HCT116 (cell line): ENCODE measurements around the gene PRRT1B. TPM values are rescaled to one million over a fixed set of nuclear protein-coding genes. Genes with fewer than 3 reads are reported as not detected.

Source experiments
- ATAC-seq: fragments of 200-7000 bp; cut with Tn5 transposase; 2 replicates; pipeline ENCODE4 v1.9.1; 2020; ENCODE audit warnings: mild to moderate bottlenecking, moderate library complexity
- BruUV-seq: library from RNA; stranded (reverse); fragments of 400-500 nt; replicated peaks from 2 replicates; lab custom pipeline; 2021; lab: Mats Ljungman, UMichigan
- CTCF ChIA-PET: fragments of 300-600 bp; sonication (Branson Sonifier 250); formaldehyde crosslinking; loops from one replicate; lab custom pipeline; 2021; ENCODE audit warnings: antibody characterized with exemption; lab: Charles Lee
- POLR2A ChIA-PET: fragments of 300-600, 350-600 bp; sonication (Branson Sonifier 250); formaldehyde crosslinking; loops from one replicate; lab custom pipeline; 2021; ENCODE audit warnings: antibody characterized with exemption; lab: Charles Lee
- RAD21 ChIA-PET, 2 experiments: fragments of 300-600 bp; sonication (Branson Sonifier 250); formaldehyde crosslinking; loops; one replicate each; lab custom pipeline; 2023; ENCODE audit warnings: low total read pairs in 2 of 2; ENCODE audit not compliant: uncharacterized antibody in 2 of 2, unreplicated experiment in 2 of 2, low non-redundant PET in 1 of 2; lab: Charles Lee
- DNase-seq: peaks from one replicate; pipeline ENCODE4 v3.0.0-alpha.2; 2010; ENCODE audit warnings: low read depth, low spot score
- H2AFZ ChIP-seq: fragments of 200-600 bp; shearing (Covaris generic), sonication (generic); 2 replicates; pipeline ENCODE4 v1.6.1; 2017; ENCODE audit warnings: low read depth, mixed run types, mixed read lengths, antibody characterized with exemption, low read length; ENCODE audit not compliant: poor library complexity, severe bottlenecking
- H3K27ac ChIP-seq: 2 replicates; pipeline ENCODE4 v1.5.1; 2012; ENCODE audit warnings: low read depth, low read length
- H3K27me3 ChIP-seq: fragments of 200-600 bp; sonication (generic); 2 replicates; pipeline ENCODE4 v1.6.1; 2016; ENCODE audit warnings: mixed run types, low read length, mixed read lengths; ENCODE audit not compliant: insufficient read depth
- H3K36me3 ChIP-seq, 2 experiments: fragments of 200-500 bp in 1 of 2; fragments of 200-600 bp in 1 of 2; sonication (Bioruptor generic) in 1 of 2; sonication (generic) in 1 of 2; 2 replicates each; pipeline versions ENCODE4 v1.5.1 to v1.6.1; 2014 to 2016; ENCODE audit warnings: low read length in 2 of 2, inconsistent platforms in 1 of 2, mixed read lengths in 1 of 2, mixed run types in 1 of 2; ENCODE audit not compliant: insufficient read depth in 2 of 2, control insufficient read depth in 1 of 2
- H3K4me1 ChIP-seq, 2 experiments: fragments of 200-600 bp in 1 of 2; sonication (generic) in 1 of 2; 2 replicates each; pipeline versions ENCODE4 v1.5.1 to v1.6.1; 2012 to 2017; ENCODE audit warnings: low read length in 2 of 2, inconsistent platforms in 1 of 2, mild to moderate bottlenecking in 1 of 2, mixed read lengths in 1 of 2, mixed run types in 1 of 2, moderate library complexity in 1 of 2; ENCODE audit not compliant: insufficient read depth in 2 of 2, control insufficient read depth in 1 of 2
- H3K4me2 ChIP-seq: fragments of 200-600 bp; sonication (generic); 2 replicates; pipeline ENCODE4 v1.6.1; 2017; ENCODE audit warnings: mixed run types, low read length, mixed read lengths
- H3K4me3 ChIP-seq, 2 experiments: fragments of 200-600 bp in 1 of 2; sonication (generic) in 1 of 2; replicated peaks in 1 of 2; 2 replicates each; pipeline ENCODE4 v1.5.1; 2011 to 2016; ENCODE audit warnings: low read length in 2 of 2, control low read depth in 1 of 2, low read depth in 1 of 2, mild to moderate bottlenecking in 1 of 2, mixed read lengths in 1 of 2, mixed run types in 1 of 2
- H3K79me2 ChIP-seq: fragments of 200-600 bp; sonication (generic); 2 replicates; pipeline ENCODE4 v1.6.1; 2017; ENCODE audit warnings: mild to moderate bottlenecking, mixed run types, low read length, moderate library complexity, mixed read lengths; ENCODE audit not compliant: insufficient read depth
- H3K9ac ChIP-seq: fragments of 200-600 bp; sonication (generic); 2 replicates; pipeline ENCODE4 v1.6.1; 2016; ENCODE audit warnings: low read length, mixed read lengths
- H3K9me2 ChIP-seq: fragments of 200-600 bp; sonication (generic), shearing (Covaris generic); 2 replicates; pipeline ENCODE4 v1.6.1; 2017; ENCODE audit warnings: mixed run types, mild to moderate bottlenecking, moderate library complexity; ENCODE audit not compliant: insufficient read depth
- H3K9me3 ChIP-seq, 2 experiments: fragments of 200-500 bp in 1 of 2; fragments of 200-600 bp in 1 of 2; sonication (Bioruptor generic) in 1 of 2; sonication (generic) in 1 of 2; 2 replicates each; pipeline ENCODE4 v1.6.1; 2014 to 2017; ENCODE audit warnings: low read length in 2 of 2, mixed read lengths in 2 of 2, inconsistent platforms in 1 of 2, low read depth in 1 of 2, mild to moderate bottlenecking in 1 of 2, mixed run types in 1 of 2, moderate library complexity in 1 of 2; ENCODE audit not compliant: control insufficient read depth in 1 of 2, insufficient read depth in 1 of 2
- H4K20me1 ChIP-seq: fragments of 200-600 bp; sonication (generic), shearing (Covaris generic); 2 replicates; pipeline ENCODE4 v1.6.1; 2017; ENCODE audit warnings: mixed run types, mild to moderate bottlenecking, moderate library complexity; ENCODE audit not compliant: insufficient read depth
- EGR1 ChIP-seq: IDR thresholded peaks from 2 replicates; pipeline ENCODE4 v1.6.1; 2012; ENCODE audit warnings: low read depth
- ELF1 ChIP-seq: IDR thresholded peaks from 2 replicates; pipeline ENCODE4 v1.6.1; 2012; ENCODE audit warnings: low read depth, borderline replicate concordance
- EZH2phosphoT487 ChIP-seq: fragments of 200-600 bp; IDR thresholded peaks from 2 replicates; pipeline ENCODE4 v1.6.1; 2018; ENCODE audit warnings: antibody characterized with exemption, borderline replicate concordance
- FOSL1 ChIP-seq: IDR thresholded peaks from 2 replicates; pipeline ENCODE4 v1.6.1; 2012; ENCODE audit warnings: low read depth
- JUND ChIP-seq: IDR thresholded peaks from 2 replicates; pipeline ENCODE4 v1.6.1; 2012
- POLR2AphosphoS5 ChIP-seq: IDR thresholded peaks from 2 replicates; pipeline ENCODE4 v1.6.1; 2011; ENCODE audit warnings: mild to moderate bottlenecking, low read depth, low read length, moderate library complexity
- SIN3A ChIP-seq: IDR thresholded peaks from 2 replicates; pipeline ENCODE4 v1.6.1; 2012; ENCODE audit warnings: low read depth
- SRF ChIP-seq: IDR thresholded peaks from 2 replicates; pipeline ENCODE4 v1.6.1; 2012; ENCODE audit warnings: low read depth
- ZNF274 ChIP-seq: fragments of 200-500 bp; sonication (Bioruptor generic); IDR thresholded peaks from 2 replicates; pipeline ENCODE4 v1.6.1; 2014; ENCODE audit warnings: mild to moderate bottlenecking, low read depth, low read length, inconsistent platforms
- intact Hi-C: fragments of 100-400 bp; cut with micrococcal nuclease; formaldehyde crosslinking; loops from 2 replicates; pipeline ENCODE4 v1.10.0; 2022
- total RNA-seq: library from RNA; stranded (reverse); gene quantifications from one replicate; pipeline ENCODE4 v1.2.1, GENCODE V29; 2021; ENCODE audit not compliant: unreplicated experiment
- TF ChIP-seq, protein P1 (sequence below), 3 experiments: fragments of 200-600 bp in 1 of 3; sonication (generic) in 1 of 3; IDR thresholded peaks in 2 of 3; conservative IDR thresholded peaks in 1 of 3; 2 replicates each; pipeline ENCODE4 v1.5.1; 2012 to 2017; ENCODE audit warnings: low read depth in 2 of 3, low read length in 2 of 3, antibody characterized with exemption in 1 of 3, borderline replicate concordance in 1 of 3, control low read depth in 1 of 3, mild to moderate bottlenecking in 1 of 3, mixed read lengths in 1 of 3, mixed run types in 1 of 3, moderate library complexity in 1 of 3; ENCODE audit not compliant: insufficient read depth in 1 of 3
- TF ChIP-seq, protein P2 (sequence below): IDR thresholded peaks from 2 replicates; pipeline ENCODE4 v1.6.1; 2012
- TF ChIP-seq, protein P3 (sequence below): IDR thresholded peaks from 2 replicates; pipeline ENCODE4 v1.6.1; 2012

Gene PRRT1B
- total RNA-seq, 1 experiment from 2014 or later = not detected

DNA sequence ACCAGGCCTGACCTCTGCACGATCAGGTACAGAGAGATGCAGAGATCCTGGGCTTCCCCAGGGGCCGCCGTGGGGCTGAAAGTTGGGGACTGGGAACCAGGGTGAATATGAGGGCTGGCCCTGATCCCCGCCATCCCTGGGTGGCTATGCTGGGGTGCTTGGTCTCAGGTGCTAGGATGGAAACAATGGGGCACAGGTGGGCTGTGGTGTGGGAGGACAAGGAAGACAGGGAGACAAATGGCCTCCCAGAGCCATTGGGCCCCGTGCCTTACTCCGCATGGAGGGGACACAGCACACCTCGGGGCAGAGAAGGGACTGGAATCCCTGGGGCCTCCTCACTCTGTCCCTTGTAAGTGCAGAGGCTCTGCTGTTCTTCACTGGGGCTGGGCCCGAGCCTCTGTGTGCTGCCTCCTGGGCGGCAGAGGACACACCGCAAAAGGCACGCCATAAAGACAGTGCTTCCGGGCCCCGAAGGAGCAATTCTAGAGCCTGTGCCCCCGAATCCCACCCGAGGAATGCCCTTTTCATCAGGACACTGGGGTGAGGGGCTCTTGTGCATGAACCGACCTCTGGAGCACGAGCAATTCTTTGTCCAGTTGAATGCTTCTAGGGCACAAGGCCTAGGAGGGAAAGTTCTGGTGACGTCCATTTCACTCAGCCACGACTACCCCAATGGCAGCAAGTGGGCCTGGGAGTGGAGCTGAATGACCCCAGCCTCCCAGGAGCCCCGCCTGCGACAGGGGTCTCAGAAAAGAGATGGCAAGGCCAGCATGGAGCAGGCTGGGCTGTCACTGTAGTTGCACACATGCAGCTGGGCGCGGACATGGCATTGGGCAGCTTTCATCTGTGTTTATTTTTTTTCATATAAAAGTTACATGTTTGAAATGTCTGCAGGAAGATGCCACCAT, 30.9 kb downstream of the PRRT1B start:
- H3K36me3 ChIP-seq = peaks cover 0 to 3% of the 10 kb centered on the region in 2 experiments; a peak in 2 of 4 replicates
- no peak for DNase-seq
- ATAC-seq = no peak
- no peak overlapping the region for H3K4me3 ChIP-seq
- no peak overlapping the region for H3K9ac ChIP-seq
- no peak overlapping the region for H3K4me2 ChIP-seq
- H4K20me1 ChIP-seq = no peaks in the 10 kb centered on the region
- no peaks in the 10 kb centered on the region for H3K79me2 ChIP-seq
- H3K27me3 ChIP-seq = no peaks in the 10 kb centered on the region
- ChIA-PET POLR2A (no interaction called here), CTCF (no interaction called here), RAD21 (no interaction called here)
- H3K27ac ChIP-seq = no peak overlapping the region
- BruUV-seq = no TSS peak
- H3K9me2 ChIP-seq = no peaks in the 10 kb centered on the region
- intact Hi-C loops = no loop called here
- no peaks in the 10 kb centered on the region for H3K9me3 ChIP-seq
- TF ChIP-seq JUND = no peak
- no peak for TF ChIP-seq ZNF274
- TF ChIP-seq SIN3A = no peak
- TF ChIP-seq, protein P1, sequence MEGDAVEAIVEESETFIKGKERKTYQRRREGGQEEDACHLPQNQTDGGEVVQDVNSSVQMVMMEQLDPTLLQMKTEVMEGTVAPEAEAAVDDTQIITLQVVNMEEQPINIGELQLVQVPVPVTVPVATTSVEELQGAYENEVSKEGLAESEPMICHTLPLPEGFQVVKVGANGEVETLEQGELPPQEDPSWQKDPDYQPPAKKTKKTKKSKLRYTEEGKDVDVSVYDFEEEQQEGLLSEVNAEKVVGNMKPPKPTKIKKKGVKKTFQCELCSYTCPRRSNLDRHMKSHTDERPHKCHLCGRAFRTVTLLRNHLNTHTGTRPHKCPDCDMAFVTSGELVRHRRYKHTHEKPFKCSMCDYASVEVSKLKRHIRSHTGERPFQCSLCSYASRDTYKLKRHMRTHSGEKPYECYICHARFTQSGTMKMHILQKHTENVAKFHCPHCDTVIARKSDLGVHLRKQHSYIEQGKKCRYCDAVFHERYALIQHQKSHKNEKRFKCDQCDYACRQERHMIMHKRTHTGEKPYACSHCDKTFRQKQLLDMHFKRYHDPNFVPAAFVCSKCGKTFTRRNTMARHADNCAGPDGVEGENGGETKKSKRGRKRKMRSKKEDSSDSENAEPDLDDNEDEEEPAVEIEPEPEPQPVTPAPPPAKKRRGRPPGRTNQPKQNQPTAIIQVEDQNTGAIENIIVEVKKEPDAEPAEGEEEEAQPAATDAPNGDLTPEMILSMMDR (IDR thresholded peaks at IDR 0.05 in 2 of 3, conservative IDR thresholded peaks at IDR 0.05 in 1 of 3; ENCODE audit: borderline replicate concordance in 1 of 3, insufficient read depth in 1 of 3, low read depth in 2 of 3, low read length in 2 of 3) = no peak
- TF ChIP-seq, protein P2, sequence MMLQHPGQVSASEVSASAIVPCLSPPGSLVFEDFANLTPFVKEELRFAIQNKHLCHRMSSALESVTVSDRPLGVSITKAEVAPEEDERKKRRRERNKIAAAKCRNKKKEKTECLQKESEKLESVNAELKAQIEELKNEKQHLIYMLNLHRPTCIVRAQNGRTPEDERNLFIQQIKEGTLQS = no peak
- TF ChIP-seq FOSL1 = no peak
- TF ChIP-seq ELF1 = no peak
- no peak for TF ChIP-seq EZH2phosphoT487
- TF ChIP-seq, protein P3, sequence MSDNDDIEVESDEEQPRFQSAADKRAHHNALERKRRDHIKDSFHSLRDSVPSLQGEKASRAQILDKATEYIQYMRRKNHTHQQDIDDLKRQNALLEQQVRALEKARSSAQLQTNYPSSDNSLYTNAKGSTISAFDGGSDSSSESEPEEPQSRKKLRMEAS = no peak
- no peak for TF ChIP-seq EGR1
- no peak for TF ChIP-seq POLR2AphosphoS5
- TF ChIP-seq SRF = no peak
- H2AFZ ChIP-seq = no peak overlapping the region
- H3K4me1 ChIP-seq = no peaks in the 10 kb centered on the region
